Activated CD8-positive, alpha-beta T cell treated with anti-CD3 and anti-CD28 coated beads, Interleukin-2, amount 10 ng/mL, durations not matched to agents 7 days and 5 days (primary cell): ENCODE data around the gene NOTUM. TPM values are rescaled to one million over a fixed set of nuclear protein-coding genes. Genes with fewer than 3 reads are reported as not detected.
A peak's percentile ranks its signal among the peaks of the same experiment; 100 is the strongest.

ENCODE experiments used
- ATAC-seq: fragments of 150-1000 bp; cut with Tn5 transposase; one replicate; pipeline ENCODE4 v1.10.0; 2021; ENCODE audit warnings: moderate library complexity
- CTCF ChIA-PET: fragments of 350-600 bp; sonication (Branson Sonifier 250); formaldehyde crosslinking; loops from one replicate; lab custom pipeline; 2021; ENCODE audit warnings: antibody characterized with exemption; lab: Charles Lee
- POLR2A ChIA-PET: fragments of 350-600 bp; sonication (Branson Sonifier 250); formaldehyde crosslinking; loops from one replicate; lab custom pipeline; 2021; ENCODE audit warnings: antibody characterized with exemption; lab: Charles Lee
- DNase-seq: peaks from one replicate; pipeline ENCODE4 v3.0.0-alpha.2; 2020
- H3K27ac Mint-ChIP-seq: one replicate; pipeline ENCODE4 v1.8.0; 2021; ENCODE audit warnings: mild to moderate bottlenecking, mixed read lengths
- H3K27me3 Mint-ChIP-seq: one replicate; pipeline ENCODE4 v1.8.0; 2021; ENCODE audit warnings: low read depth, mixed read lengths
- H3K36me3 Mint-ChIP-seq: one replicate; pipeline ENCODE4 v1.8.0; 2021; ENCODE audit warnings: low read depth, mixed read lengths
- H3K4me1 Mint-ChIP-seq: one replicate; pipeline ENCODE4 v1.8.0; 2021; ENCODE audit warnings: low read depth, mixed read lengths
- H3K4me3 Mint-ChIP-seq: one replicate; pipeline ENCODE4 v1.8.0; 2021; ENCODE audit warnings: mild to moderate bottlenecking, mixed read lengths
- H3K9me3 Mint-ChIP-seq: one replicate; pipeline ENCODE4 v1.8.0; 2022; ENCODE audit warnings: mixed read lengths; ENCODE audit not compliant: insufficient read depth
- total RNA-seq, 2 experiments: library from RNA; stranded (reverse); gene quantifications; one replicate each; pipeline ENCODE4 v1.2.3, GENCODE V29; 2021

The NOTUM gene
- total RNA-seq, 2 experiments from 2014 or later = 0.29 to 0.42 TPM

GRCh38 chr17:81951785-81952684, 9.0 kb downstream of the NOTUM start:
- Mint-ChIP-seq H3K27ac (no peak overlapping the region), H3K4me3 (no peak overlapping the region), H3K36me3 (no peaks in the 10 kb centered on the region), H3K9me3 (no peaks in the 10 kb centered on the region), H3K4me1 (peaks cover 3% of the 10 kb centered on the region), H3K27me3 (peaks cover 8% of the 10 kb centered on the region)
- POLR2A ChIA-PET = no interaction called here
- DNase-seq (no peak), ATAC-seq (no peak)
- CTCF ChIA-PET = no interaction called here

- ATAC-seq (no peak), DNase-seq (no peak)
- H3K4me1 Mint-ChIP-seq = peaks cover 3% of the 10 kb centered on the region
- H3K36me3 Mint-ChIP-seq = no peaks in the 10 kb centered on the region
- ChIA-PET POLR2A (no interaction called here), CTCF (interaction anchor here (0.9 to 1.7 kb wide), 3 partner anchors 9 to 69 kb away, joined by 3 to 11 read pairs (median 4); no protein-coding TSS in a partner anchor)
- no peak overlapping the region for H3K27ac Mint-ChIP-seq
- H3K4me3 Mint-ChIP-seq = no peak overlapping the region
- H3K27me3 Mint-ChIP-seq = peaks cover 8% of the 10 kb centered on the region
- no peaks in the 10 kb centered on the region for H3K9me3 Mint-ChIP-seq
These were observed 10.5 kb downstream of the NOTUM start for GRCh38 chr17:81950501-81950900.

- CTCF ChIA-PET = interaction anchor here (1.1 kb wide), 1 partner anchor 11 kb away, joined by 4 read pairs; no protein-coding TSS in a partner anchor
These were observed 12.2 kb downstream of the NOTUM start for GRCh38 chr17:81948635-81949378.

GRCh38 chr17:81947189-81947588, 13.8 kb downstream of the NOTUM start, which contains the start of gene MYADML2:
TSS of gene MYADML2 (minus strand) at chr17:81947233. CDS start at chr17:81941741, 5,492 bp downstream.
- no peak for DNase-seq
- H3K36me3 Mint-ChIP-seq = no peaks in the 10 kb centered on the region
- no peak within 1 kb of the TSS for H3K27ac Mint-ChIP-seq
- ChIA-PET CTCF (interaction anchor here (0.8 kb wide), 1 partner anchor 12 kb away, joined by 3 read pairs; no protein-coding TSS in a partner anchor), POLR2A (no interaction called here)
- no peak within 1 kb of the TSS for H3K4me3 Mint-ChIP-seq
- H3K27me3 Mint-ChIP-seq = peaks cover 6% of the 10 kb centered on the region
- peaks cover 3% of the 10 kb centered on the region for H3K4me1 Mint-ChIP-seq
- H3K9me3 Mint-ChIP-seq = no peaks in the 10 kb centered on the region
- ATAC-seq = no peak

More at GRCh38 chr17:81948635-81949378, 12.2 kb downstream of the NOTUM start:
- ATAC-seq = no peak
- POLR2A ChIA-PET = no interaction called here
- DNase-seq = no peak
- Mint-ChIP-seq H3K27ac (no peak overlapping the region), H3K36me3 (no peaks in the 10 kb centered on the region), H3K4me1 (peaks cover 3% of the 10 kb centered on the region), H3K9me3 (no peaks in the 10 kb centered on the region), H3K4me3 (no peak overlapping the region), H3K27me3 (peaks cover 8% of the 10 kb centered on the region)

GRCh38 chr17:81944858-81945257, 16.1 kb downstream of the NOTUM start:
- Mint-ChIP-seq H3K36me3 (no peaks in the 10 kb centered on the region), H3K27me3 (no peaks in the 10 kb centered on the region), H3K27ac (no peak overlapping the region), H3K4me1 (no peaks in the 10 kb centered on the region), H3K9me3 (no peaks in the 10 kb centered on the region), H3K4me3 (no peak overlapping the region)
- no peak for DNase-seq
- POLR2A ChIA-PET = no interaction called here
- ATAC-seq = no peak
- CTCF ChIA-PET = interaction anchor here (1.0 kb wide), 1 partner anchor 15 kb away, joined by 3 read pairs; no protein-coding TSS in a partner anchor

- H3K36me3 Mint-ChIP-seq = no peaks in the 10 kb centered on the region
- no peak overlapping the region for H3K4me3 Mint-ChIP-seq
- no peak overlapping the region for H3K27ac Mint-ChIP-seq
- peaks cover 12% of the 10 kb centered on the region for H3K4me1 Mint-ChIP-seq
- DNase-seq (no peak), ATAC-seq (no peak)
- H3K27me3 Mint-ChIP-seq = no peaks in the 10 kb centered on the region
- CTCF ChIA-PET = interaction anchor here (1.5 kb wide), 1 partner anchor 17 kb away, joined by 4 read pairs; no protein-coding TSS in a partner anchor
- POLR2A ChIA-PET = interaction anchor here (1.0 kb wide), 1 partner anchor 13 kb away, joined by 3 read pairs; no protein-coding TSS in a partner anchor
- H3K9me3 Mint-ChIP-seq = no peaks in the 10 kb centered on the region
These were observed 18.8 kb downstream of the NOTUM start for GRCh38 chr17:81942167-81942553.

GRCh38 chr17:81941484-81942166, 19.4 kb downstream of the NOTUM start:
- H3K27me3 Mint-ChIP-seq = no peaks in the 10 kb centered on the region
- H3K4me3 Mint-ChIP-seq = no peak overlapping the region
- ATAC-seq (no peak), DNase-seq (no peak)
- H3K36me3 Mint-ChIP-seq = no peaks in the 10 kb centered on the region
- no peak overlapping the region for H3K27ac Mint-ChIP-seq
- H3K9me3 Mint-ChIP-seq = no peaks in the 10 kb centered on the region
- ChIA-PET CTCF (interaction anchor here (0.6 kb wide), 1 partner anchor 60 kb away, joined by 3 read pairs; no protein-coding TSS in a partner anchor), POLR2A (interaction anchor here (1.0 kb wide), 1 partner anchor 12 kb away, joined by 3 read pairs; no protein-coding TSS in a partner anchor)
- H3K4me1 Mint-ChIP-seq = peaks cover 13% of the 10 kb centered on the region

GRCh38 chr17:81940538-81941483, 20.2 kb downstream of the NOTUM start:
- Mint-ChIP-seq H3K4me3 (no peak overlapping the region), H3K27ac (peak overlapping the region; percentile 34), H3K27me3 (no peaks in the 10 kb centered on the region), H3K4me1 (peaks cover 18% of the 10 kb centered on the region), H3K9me3 (no peaks in the 10 kb centered on the region), H3K36me3 (peaks cover 2% of the 10 kb centered on the region)
- no peak for ATAC-seq
- no peak for DNase-seq
- CTCF ChIA-PET = interaction anchor here (0.6 kb wide), 1 partner anchor 59 kb away, joined by 3 read pairs; no protein-coding TSS in a partner anchor
- POLR2A ChIA-PET = no interaction called here

- POLR2A ChIA-PET = no interaction called here
- H3K4me1 Mint-ChIP-seq = peaks cover 21% of the 10 kb centered on the region
- ATAC-seq = no peak
These were observed 21.1 kb downstream of the NOTUM start for GRCh38 chr17:81939881-81940385.

GRCh38 chr17:81939218-81939617, 21.8 kb downstream of the NOTUM start:
- CTCF ChIA-PET = interaction anchor here (1.1 kb wide), 1 partner anchor 81 kb away, joined by 3 read pairs; no protein-coding TSS in a partner anchor
- ATAC-seq = no peak
- H3K27me3 Mint-ChIP-seq = no peaks in the 10 kb centered on the region
- peaks cover 21% of the 10 kb centered on the region for H3K4me1 Mint-ChIP-seq
- H3K36me3 Mint-ChIP-seq = peaks cover 4% of the 10 kb centered on the region
- no peak overlapping the region for H3K27ac Mint-ChIP-seq
- DNase-seq = no peak
- no peaks in the 10 kb centered on the region for H3K9me3 Mint-ChIP-seq
- POLR2A ChIA-PET = no interaction called here
- no peak overlapping the region for H3K4me3 Mint-ChIP-seq

More at GRCh38 chr17:81939881-81940385, 21.1 kb downstream of the NOTUM start:
- Mint-ChIP-seq H3K27me3 (no peaks in the 10 kb centered on the region), H3K4me3 (no peak overlapping the region), H3K36me3 (peaks cover 4% of the 10 kb centered on the region), H3K9me3 (no peaks in the 10 kb centered on the region), H3K27ac (peak overlapping the region; percentile 34)
- CTCF ChIA-PET = no interaction called here
- no peak for DNase-seq
